PC-9 (cell line): Measurements from ENCODE around the gene KEL. TPM values are rescaled to one million over a fixed set of nuclear protein-coding genes. Genes with fewer than 3 reads are reported as not detected.

ENCODE experiments used
- BruUV-seq: library from RNA; stranded (reverse); fragments of 400-500 nt; replicated peaks from 2 replicates; lab custom pipeline; 2021; lab: Mats Ljungman, UMichigan
- CTCF ChIA-PET: fragments of 300-600 bp; sonication (Branson Sonifier 250); formaldehyde crosslinking; loops from one replicate; lab custom pipeline; 2022; ENCODE audit warnings: antibody characterized with exemption; lab: Charles Lee
- POLR2A ChIA-PET: fragments of 300-600 bp; sonication (Branson Sonifier 250); formaldehyde crosslinking; loops from one replicate; lab custom pipeline; 2022; ENCODE audit warnings: antibody characterized with exemption; ENCODE audit not compliant: unreplicated experiment; lab: Charles Lee
- DNase-seq, 2 experiments: peaks; one replicate each; pipeline versions ENCODE4 v3.0.0 to v3.0.0-alpha.2; 2015 to 2022; ENCODE audit warnings: mixed read lengths in 1 of 2
- H2AFZ ChIP-seq: fragments of 200-600 bp; sonication (generic); 2 replicates; pipeline ENCODE4 v1.8.1; 2017; ENCODE audit warnings: antibody characterized with exemption
- H3F3A ChIP-seq: fragments of 200-600 bp; sonication (generic); 2 replicates; pipeline ENCODE4 v1.8.1; 2017; ENCODE audit warnings: antibody characterized with exemption, mild to moderate bottlenecking, low read depth; ENCODE audit not compliant: insufficient read depth
- H3K27ac ChIP-seq: fragments of 200-600 bp; sonication (generic); 2 replicates; pipeline ENCODE4 v1.6.1; 2016; ENCODE audit warnings: mixed run types
- H3K27me3 ChIP-seq: fragments of 200-600 bp; sonication (generic); 2 replicates; pipeline ENCODE4 v1.6.1; 2016; ENCODE audit warnings: low read depth, mixed run types; ENCODE audit not compliant: insufficient read depth
- H3K36me3 ChIP-seq: fragments of 200-600 bp; sonication (generic); 2 replicates; pipeline ENCODE4 v1.6.1; 2016; ENCODE audit warnings: low read depth, mixed run types
- H3K4me1 ChIP-seq: fragments of 200-600 bp; sonication (generic); replicated peaks from 2 replicates; pipeline ENCODE4 v1.6.1; 2016; ENCODE audit warnings: mixed run types; ENCODE audit not compliant: insufficient read depth
- H3K4me2 ChIP-seq: fragments of 200-600 bp; sonication (generic); 2 replicates; pipeline ENCODE4 v1.6.1; 2017; ENCODE audit warnings: mixed run types
- H3K4me3 ChIP-seq: fragments of 200-600 bp; sonication (generic); 2 replicates; pipeline ENCODE4 v1.6.1; 2016; ENCODE audit warnings: mixed run types
- H3K79me2 ChIP-seq: fragments of 200-600 bp; sonication (generic); 2 replicates; pipeline ENCODE4 v1.6.1; 2017; ENCODE audit warnings: low read depth, mixed run types
- H3K9me2 ChIP-seq: fragments of 200-600 bp; sonication (generic); 2 replicates; pipeline ENCODE4 v1.8.1; 2017; ENCODE audit warnings: mild to moderate bottlenecking; ENCODE audit not compliant: insufficient read depth
- H3K9me3 ChIP-seq: fragments of 200-600 bp; sonication (generic); 2 replicates; pipeline ENCODE4 v1.8.1; 2016; ENCODE audit warnings: low read depth; ENCODE audit not compliant: insufficient read depth
- H4K20me1 ChIP-seq: fragments of 200-600 bp; sonication (generic); 2 replicates; pipeline ENCODE4 v1.8.1; 2017; ENCODE audit not compliant: insufficient read depth
- EZH2 ChIP-seq: fragments of 200-600 bp; sonication (generic); IDR thresholded peaks from 2 replicates; pipeline ENCODE4 v1.8.0; 2017; ENCODE audit warnings: antibody characterized with exemption, low read depth
- intact Hi-C: fragments of 100-400 bp; cut with micrococcal nuclease; formaldehyde crosslinking; loops from one replicate; pipeline ENCODE4 v1.10.0; 2022; ENCODE audit not compliant: unreplicated experiment
- total RNA-seq: library from RNA; stranded (reverse); gene quantifications from 2 replicates; pipeline ENCODE4 v1.2.3, GENCODE V29; 2021
- TF ChIP-seq, protein P1 (sequence below): fragments of 200-600 bp; sonication (generic); conservative IDR thresholded peaks from 2 replicates; pipeline ENCODE4 v1.6.1; 2017; ENCODE audit warnings: mixed run types, antibody characterized with exemption, mild to moderate bottlenecking, moderate library complexity

KEL gene
- total RNA-seq, 1 experiment from 2014 or later, result 0.46 TPM

DNA sequence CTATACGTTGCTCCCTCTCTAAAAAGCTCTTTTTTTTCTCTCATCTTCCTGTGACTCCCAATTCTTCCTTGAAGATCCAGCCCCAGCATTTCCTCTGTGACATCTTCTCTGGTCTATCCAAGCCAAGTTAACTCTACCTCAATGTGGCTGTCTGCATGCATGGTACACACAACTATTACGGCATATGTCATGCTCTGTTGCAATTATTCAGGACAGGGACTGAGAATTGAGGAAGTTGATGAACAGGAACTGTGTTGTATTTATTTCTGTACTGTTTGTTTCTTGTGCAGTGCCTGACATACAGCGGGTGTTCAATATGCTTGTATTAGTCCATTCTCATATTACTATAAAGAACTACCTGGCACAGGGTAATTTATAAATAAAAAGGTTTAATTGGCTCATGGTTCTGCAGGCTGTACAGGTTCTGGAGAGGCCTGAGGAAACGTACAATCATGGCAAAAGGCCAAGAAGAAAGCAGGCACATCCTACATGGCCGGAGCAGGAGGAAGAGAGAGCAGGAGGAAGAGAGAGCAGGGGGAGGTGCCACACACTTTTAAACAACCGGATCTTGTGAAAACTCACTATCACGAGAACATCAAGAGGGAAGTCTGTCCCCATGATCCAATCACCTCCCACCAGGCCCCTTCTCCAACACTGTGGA, 34.9 kb downstream of the KEL start:
- no peaks in the 10 kb centered on the region for H3K36me3 ChIP-seq
- no peak overlapping the region for H3K4me3 ChIP-seq
- no peak overlapping the region for H2AFZ ChIP-seq
- H3K9me2 ChIP-seq, result no peaks in the 10 kb centered on the region
- no peaks in the 10 kb centered on the region for H3K27me3 ChIP-seq
- TF ChIP-seq EZH2, result no peak
- TF ChIP-seq, protein P1, sequence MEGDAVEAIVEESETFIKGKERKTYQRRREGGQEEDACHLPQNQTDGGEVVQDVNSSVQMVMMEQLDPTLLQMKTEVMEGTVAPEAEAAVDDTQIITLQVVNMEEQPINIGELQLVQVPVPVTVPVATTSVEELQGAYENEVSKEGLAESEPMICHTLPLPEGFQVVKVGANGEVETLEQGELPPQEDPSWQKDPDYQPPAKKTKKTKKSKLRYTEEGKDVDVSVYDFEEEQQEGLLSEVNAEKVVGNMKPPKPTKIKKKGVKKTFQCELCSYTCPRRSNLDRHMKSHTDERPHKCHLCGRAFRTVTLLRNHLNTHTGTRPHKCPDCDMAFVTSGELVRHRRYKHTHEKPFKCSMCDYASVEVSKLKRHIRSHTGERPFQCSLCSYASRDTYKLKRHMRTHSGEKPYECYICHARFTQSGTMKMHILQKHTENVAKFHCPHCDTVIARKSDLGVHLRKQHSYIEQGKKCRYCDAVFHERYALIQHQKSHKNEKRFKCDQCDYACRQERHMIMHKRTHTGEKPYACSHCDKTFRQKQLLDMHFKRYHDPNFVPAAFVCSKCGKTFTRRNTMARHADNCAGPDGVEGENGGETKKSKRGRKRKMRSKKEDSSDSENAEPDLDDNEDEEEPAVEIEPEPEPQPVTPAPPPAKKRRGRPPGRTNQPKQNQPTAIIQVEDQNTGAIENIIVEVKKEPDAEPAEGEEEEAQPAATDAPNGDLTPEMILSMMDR, result no peak
- no peaks in the 10 kb centered on the region for H3K4me1 ChIP-seq
- no peaks in the 10 kb centered on the region for H4K20me1 ChIP-seq
- POLR2A ChIA-PET, result no interaction called here
- no peak overlapping the region for H3K4me2 ChIP-seq
- intact Hi-C loops, result no loop called here
- DNase-seq, result no peak
- H3F3A ChIP-seq, result no peaks in the 10 kb centered on the region
- CTCF ChIA-PET, result interaction anchor here (0.6 kb wide), 1 partner anchor 950 kb away, joined by 3 read pairs; no protein-coding TSS in a partner anchor
- no peaks in the 10 kb centered on the region for H3K79me2 ChIP-seq
- H3K27ac ChIP-seq, result no peak overlapping the region
- H3K9me3 ChIP-seq, result no peaks in the 10 kb centered on the region
- no TSS peak for BruUV-seq

DNA sequence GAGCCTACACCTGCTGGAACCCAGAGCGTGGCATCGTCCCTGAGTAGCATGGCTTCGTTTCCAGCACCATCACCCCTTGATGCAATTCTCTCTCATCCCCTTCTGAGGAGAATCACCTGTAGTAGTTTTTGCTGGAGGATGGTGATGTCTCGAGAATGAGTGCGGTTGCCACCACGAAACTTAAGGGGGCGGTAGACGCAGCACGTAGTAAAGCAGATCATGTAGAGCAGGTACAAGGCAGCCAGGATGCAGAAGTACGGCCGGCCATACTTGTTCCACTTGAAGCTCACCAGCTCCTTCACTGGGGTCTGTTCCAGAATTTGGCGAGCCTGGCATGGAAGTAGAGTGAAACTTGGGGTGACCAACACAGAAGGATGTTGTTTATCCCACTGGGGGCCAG, 36.8 kb downstream of the KEL start:
- Histone ChIP-seq H3K4me3 (no peak overlapping the region), H3K9me2 (no peaks in the 10 kb centered on the region), H3F3A (no peaks in the 10 kb centered on the region), H2AFZ (no peak overlapping the region), H4K20me1 (no peaks in the 10 kb centered on the region), H3K4me1 (no peaks in the 10 kb centered on the region), H3K4me2 (no peak overlapping the region), H3K9me3 (no peaks in the 10 kb centered on the region), H3K27me3 (no peaks in the 10 kb centered on the region), H3K27ac (no peak overlapping the region), H3K36me3 (no peaks in the 10 kb centered on the region), H3K79me2 (no peaks in the 10 kb centered on the region)
- BruUV-seq, result no TSS peak
- TF ChIP-seq, protein P1, result no peak
- DNase-seq, result no peak
- intact Hi-C loops, result no loop called here
- POLR2A ChIA-PET, result no interaction called here
- CTCF ChIA-PET, result no interaction called here

DNA sequence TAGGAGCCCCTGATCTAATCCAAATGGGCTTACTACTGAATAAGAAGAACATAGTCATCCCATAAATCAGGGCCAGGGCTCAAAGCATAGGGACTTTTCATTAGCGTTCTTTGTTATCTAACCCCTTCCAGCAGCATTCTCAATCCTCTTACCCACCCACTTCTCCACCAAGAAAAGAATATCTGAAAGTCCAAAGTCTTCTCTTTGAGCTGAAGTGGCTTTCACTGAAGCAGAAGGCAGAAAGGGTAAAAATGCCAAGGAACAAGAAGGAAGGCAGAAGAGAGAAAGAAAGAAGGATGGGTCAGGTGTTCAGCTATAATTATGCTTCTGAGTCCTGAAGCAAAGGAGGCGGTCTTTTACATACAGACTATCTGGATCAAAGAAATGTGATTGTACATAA, 38.8 kb downstream of the KEL start:
- TF ChIP-seq EZH2, result no peak
- TF ChIP-seq, protein P1, result no peak
- CTCF ChIA-PET, result no interaction called here
- H2AFZ ChIP-seq, result no peak overlapping the region
- H3K4me3 ChIP-seq, result no peak overlapping the region
- no peaks in the 10 kb centered on the region for H3F3A ChIP-seq
- POLR2A ChIA-PET, result no interaction called here
- no peak overlapping the region for H3K4me2 ChIP-seq
- H3K36me3 ChIP-seq, result no peaks in the 10 kb centered on the region
- H4K20me1 ChIP-seq, result no peaks in the 10 kb centered on the region
- no TSS peak for BruUV-seq
- H3K79me2 ChIP-seq, result no peaks in the 10 kb centered on the region
- no peak overlapping the region for H3K27ac ChIP-seq
- no peaks in the 10 kb centered on the region for H3K9me2 ChIP-seq
- no peaks in the 10 kb centered on the region for H3K9me3 ChIP-seq
- H3K27me3 ChIP-seq, result no peaks in the 10 kb centered on the region
- no peaks in the 10 kb centered on the region for H3K4me1 ChIP-seq
- DNase-seq, result no peak
- intact Hi-C loops, result no loop called here
